PC-3 (cell line): Measurements from ENCODE around the gene SGO2. TPM values are rescaled to one million over a fixed set of nuclear protein-coding genes. Genes with fewer than 3 reads are reported as not detected.

Source experiments
- ATAC-seq: fragments of 200-7000 bp; cut with Tn5 transposase; 2 replicates; pipeline ENCODE4 v1.9.1; 2020; ENCODE audit warnings: mild to moderate bottlenecking, moderate library complexity
- BruUV-seq: library from RNA; stranded (reverse); fragments of 400-500 nt; replicated peaks from 2 replicates; lab custom pipeline; 2021; lab: Mats Ljungman, UMichigan
- CTCF ChIA-PET: fragments of 300-600 bp; sonication (Branson Sonifier 250); formaldehyde crosslinking; loops from one replicate; lab custom pipeline; 2022; ENCODE audit warnings: antibody characterized with exemption; lab: Charles Lee
- POLR2A ChIA-PET: fragments of 300-600 bp; sonication (Branson Sonifier 250); formaldehyde crosslinking; loops from one replicate; lab custom pipeline; 2022; ENCODE audit warnings: antibody characterized with exemption; ENCODE audit not compliant: unreplicated experiment; lab: Charles Lee
- DNase-seq: peaks from one replicate; pipeline ENCODE4 v3.0.0-alpha.2; 2015
- H2AFZ ChIP-seq: fragments of 300-600 bp; sonication (generic); 2 replicates; pipeline ENCODE4 v1.6.0; 2016; ENCODE audit warnings: antibody characterized with exemption, low read length
- H3F3A ChIP-seq: fragments of 300-600 bp; sonication (generic); one replicate; pipeline ENCODE4 v1.6.0; 2017; ENCODE audit warnings: antibody characterized with exemption, low read length, control low read depth, mild to moderate bottlenecking; ENCODE audit not compliant: unreplicated experiment
- H3K27ac ChIP-seq: fragments of 300-600 bp; sonication (generic); 2 replicates; pipeline ENCODE4 v1.5.1; 2016; ENCODE audit warnings: mild to moderate bottlenecking, low read length
- H3K27me3 ChIP-seq: fragments of 300-600 bp; sonication (generic); 2 replicates; pipeline ENCODE4 v1.6.1; 2016; ENCODE audit warnings: low read length, mixed read lengths
- H3K36me3 ChIP-seq: fragments of 300-600 bp; sonication (generic); 2 replicates; pipeline ENCODE4 v1.6.1; 2016; ENCODE audit warnings: low read depth, mixed run types, low read length, mixed read lengths
- H3K4me1 ChIP-seq: fragments of 300-600 bp; sonication (generic); 2 replicates; pipeline ENCODE4 v1.5.1; 2016; ENCODE audit warnings: low read length; ENCODE audit not compliant: insufficient read depth
- H3K4me2 ChIP-seq: fragments of 300-600 bp; sonication (generic); 2 replicates; pipeline ENCODE4 v1.6.0; 2016; ENCODE audit warnings: low read length
- H3K4me3 ChIP-seq: fragments of 300-600 bp; sonication (generic); 2 replicates; pipeline ENCODE4 v1.5.1; 2016; ENCODE audit warnings: mild to moderate bottlenecking, low read length, mixed read lengths
- H3K79me2 ChIP-seq: fragments of 300-600 bp; sonication (generic); 2 replicates; pipeline ENCODE4 v1.6.1; 2017; ENCODE audit warnings: low read length, mixed read lengths
- H3K9ac ChIP-seq: fragments of 300-600 bp; sonication (generic); 2 replicates; pipeline ENCODE4 v1.6.0; 2016; ENCODE audit warnings: mild to moderate bottlenecking, low read length
- H3K9me2 ChIP-seq: fragments of 300-600 bp; sonication (generic); replicated peaks from 2 replicates; pipeline ENCODE4 v1.6.1; 2016; ENCODE audit warnings: mixed run types, low read length, mixed read lengths
- H3K9me3 ChIP-seq: fragments of 300-600 bp; sonication (generic); 2 replicates; pipeline ENCODE4 v1.6.1; 2016; ENCODE audit warnings: low read length, mixed read lengths
- H4K20me1 ChIP-seq: fragments of 300-600 bp; sonication (generic); 2 replicates; pipeline ENCODE4 v1.6.1; 2016; ENCODE audit warnings: low read length, mixed read lengths
- EZH2phosphoT487 ChIP-seq: fragments of 300-600 bp; sonication (generic); IDR thresholded peaks from 2 replicates; pipeline ENCODE4 v1.6.1; 2018; ENCODE audit warnings: mild to moderate bottlenecking, antibody characterized with exemption, low read length, borderline replicate concordance
- intact Hi-C: fragments of 100-400 bp; cut with micrococcal nuclease; formaldehyde crosslinking; loops from 2 replicates; pipeline ENCODE4 v1.9.0; 2023
- total RNA-seq: library from RNA; depleted of rRNA; stranded (reverse); fragments of >200 nt; gene quantifications from 2 replicates; pipeline ENCODE4 v1.2.3, GENCODE V29; 2014; rRNA removed
- TF ChIP-seq, protein P1 (sequence below): fragments of 300-600 bp; sonication (generic); conservative IDR thresholded peaks from 2 replicates; pipeline ENCODE4 v1.5.1; 2017; ENCODE audit warnings: antibody characterized with exemption, low read depth, mild to moderate bottlenecking, low read length

The SGO2 gene
- total RNA-seq, 1 experiment from 2014 or later, result 25.6 TPM

DNA sequence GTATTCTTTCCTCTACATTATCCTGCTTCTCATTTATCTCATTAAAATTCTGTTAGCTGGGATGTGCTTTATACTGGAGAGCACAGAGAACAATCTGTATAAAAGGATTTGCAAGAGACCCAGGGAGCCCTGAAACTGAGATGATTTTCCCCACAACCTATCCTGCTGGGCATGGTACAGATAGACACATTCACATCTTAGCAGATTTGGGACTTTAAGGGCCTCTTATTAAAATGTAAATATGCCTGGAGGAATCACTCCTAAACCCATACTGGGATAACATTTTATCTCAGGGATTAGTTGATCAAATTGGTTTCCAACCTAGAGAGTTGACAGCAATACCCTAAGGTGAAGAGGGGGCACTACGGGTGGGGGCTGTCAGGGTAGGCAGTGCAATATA, 105.3 kb downstream of the SGO2 start:
- H4K20me1 ChIP-seq, result no peaks in the 10 kb centered on the region
- TF ChIP-seq EZH2phosphoT487, result no peak
- TF ChIP-seq, protein P1, sequence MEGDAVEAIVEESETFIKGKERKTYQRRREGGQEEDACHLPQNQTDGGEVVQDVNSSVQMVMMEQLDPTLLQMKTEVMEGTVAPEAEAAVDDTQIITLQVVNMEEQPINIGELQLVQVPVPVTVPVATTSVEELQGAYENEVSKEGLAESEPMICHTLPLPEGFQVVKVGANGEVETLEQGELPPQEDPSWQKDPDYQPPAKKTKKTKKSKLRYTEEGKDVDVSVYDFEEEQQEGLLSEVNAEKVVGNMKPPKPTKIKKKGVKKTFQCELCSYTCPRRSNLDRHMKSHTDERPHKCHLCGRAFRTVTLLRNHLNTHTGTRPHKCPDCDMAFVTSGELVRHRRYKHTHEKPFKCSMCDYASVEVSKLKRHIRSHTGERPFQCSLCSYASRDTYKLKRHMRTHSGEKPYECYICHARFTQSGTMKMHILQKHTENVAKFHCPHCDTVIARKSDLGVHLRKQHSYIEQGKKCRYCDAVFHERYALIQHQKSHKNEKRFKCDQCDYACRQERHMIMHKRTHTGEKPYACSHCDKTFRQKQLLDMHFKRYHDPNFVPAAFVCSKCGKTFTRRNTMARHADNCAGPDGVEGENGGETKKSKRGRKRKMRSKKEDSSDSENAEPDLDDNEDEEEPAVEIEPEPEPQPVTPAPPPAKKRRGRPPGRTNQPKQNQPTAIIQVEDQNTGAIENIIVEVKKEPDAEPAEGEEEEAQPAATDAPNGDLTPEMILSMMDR, result no peak
- no peak overlapping the region for H3K4me2 ChIP-seq
- no peaks in the 10 kb centered on the region for H3K27me3 ChIP-seq
- H3K9me3 ChIP-seq, result no peaks in the 10 kb centered on the region
- no peaks in the 10 kb centered on the region for H3F3A ChIP-seq
- DNase-seq (no peak), ATAC-seq (no peak)
- BruUV-seq, result no TSS peak
- H3K9me2 ChIP-seq, result no peaks in the 10 kb centered on the region
- no peak overlapping the region for H3K27ac ChIP-seq
- intact Hi-C loops, result no loop called here
- no peak overlapping the region for H3K4me3 ChIP-seq
- ChIA-PET POLR2A (interaction anchor here (0.6 kb wide), 1 partner anchor 153 kb away, joined by 3 read pairs; no protein-coding TSS in a partner anchor), CTCF (no interaction called here)
- H2AFZ ChIP-seq, result no peak overlapping the region
- H3K79me2 ChIP-seq, result no peaks in the 10 kb centered on the region
- 0 out of 2 replicates have a peak, but pooled peaks cover 3% of the 10 kb centered on the region for H3K36me3 ChIP-seq
- no peak overlapping the region for H3K9ac ChIP-seq
- H3K4me1 ChIP-seq, result peaks cover 11% of the 10 kb centered on the region; the same call in 1 of the 2 replicates

Other genes starting within 250 kb of the SGO2 start
- gene SPATS2L, start 219.5 kb upstream of the SGO2 start, total RNA-seq, result 144 and 174 TPM in 2 replicates
- 10.4 and 13.0 TPM in 2 replicates for gene KCTD18, start 16.1 kb upstream of the SGO2 start, total RNA-seq
- 54.9 and 57.2 TPM in 2 replicates for gene AOX1, start 59.8 kb downstream of the SGO2 start, total RNA-seq